Glomerular visceral epithelial cell (primary cell): ENCODE measurements around the gene RASSF7.

Source experiments
- DNase-seq: peaks from one replicate; pipeline ENCODE4 v3.0.0-alpha.2; 2016; ENCODE audit errors: extremely low spot score

RASSF7 gene

DNA sequence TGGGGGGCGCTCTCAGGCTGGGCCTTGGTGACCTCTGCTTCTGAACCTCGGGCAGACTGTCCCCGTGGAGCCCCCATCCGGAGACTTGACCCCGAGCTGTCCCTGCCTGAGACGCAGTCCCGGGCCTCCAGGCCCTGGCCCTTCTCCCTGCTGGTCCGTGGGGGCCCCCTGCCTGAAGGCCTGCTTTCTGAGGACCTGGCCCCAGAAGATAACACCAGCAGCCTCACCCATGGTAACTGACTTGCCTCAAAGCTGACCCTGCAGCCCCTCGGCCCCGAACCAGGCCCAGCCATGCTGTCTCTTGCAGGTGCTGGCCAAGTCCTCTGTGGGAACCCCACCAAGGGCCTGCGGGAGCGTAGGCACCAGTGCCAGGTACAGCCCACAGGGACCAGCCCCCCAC, 9.2 kb upstream of the RASSF7 start:
- DNase-seq: no peak

DNA sequence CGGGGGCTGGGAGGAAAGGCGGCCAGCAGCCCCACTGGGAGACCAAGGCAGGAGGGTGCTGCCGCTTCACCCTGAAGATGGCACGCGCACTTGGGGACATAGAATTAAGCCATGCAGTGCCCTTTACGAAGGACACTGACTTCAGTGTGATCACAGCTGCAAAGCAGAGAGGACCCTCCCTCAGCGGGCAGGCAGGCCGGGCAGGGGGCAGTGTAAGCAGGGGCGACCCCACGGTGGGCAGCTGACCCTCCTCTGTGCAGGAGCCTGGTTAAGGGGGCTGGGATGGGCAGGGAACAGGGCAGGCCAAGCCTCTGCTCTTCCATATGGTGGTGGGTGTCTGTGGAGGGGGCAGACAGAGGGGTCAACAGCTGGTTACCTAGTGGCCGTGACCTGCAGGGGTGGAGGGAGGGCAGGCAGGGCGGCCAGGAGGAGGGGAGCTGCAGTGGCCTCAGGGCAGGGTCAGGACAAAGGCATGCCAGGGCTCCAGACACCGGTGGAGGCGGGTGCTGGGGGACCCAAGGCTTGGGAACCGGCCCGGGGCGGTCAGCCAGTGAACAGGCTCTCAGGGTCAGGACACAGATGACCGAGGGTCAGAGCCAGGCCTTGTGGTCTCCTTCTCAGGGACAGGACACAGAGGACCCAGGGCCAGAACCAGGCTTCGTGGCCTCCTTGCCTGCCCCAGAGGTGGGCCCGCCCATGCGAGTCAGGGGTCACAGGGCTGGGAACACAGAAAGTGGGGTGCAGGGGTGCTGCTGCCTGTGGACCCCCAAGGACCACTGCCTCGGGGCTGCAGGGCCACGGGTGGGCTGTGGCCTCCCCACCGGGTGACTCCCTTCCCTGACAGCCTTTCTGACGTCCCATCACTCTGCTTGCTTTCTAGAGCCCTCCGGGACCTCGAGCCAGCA, 7.4 kb upstream of the RASSF7 start:
- DNase-seq: no peak

DNA sequence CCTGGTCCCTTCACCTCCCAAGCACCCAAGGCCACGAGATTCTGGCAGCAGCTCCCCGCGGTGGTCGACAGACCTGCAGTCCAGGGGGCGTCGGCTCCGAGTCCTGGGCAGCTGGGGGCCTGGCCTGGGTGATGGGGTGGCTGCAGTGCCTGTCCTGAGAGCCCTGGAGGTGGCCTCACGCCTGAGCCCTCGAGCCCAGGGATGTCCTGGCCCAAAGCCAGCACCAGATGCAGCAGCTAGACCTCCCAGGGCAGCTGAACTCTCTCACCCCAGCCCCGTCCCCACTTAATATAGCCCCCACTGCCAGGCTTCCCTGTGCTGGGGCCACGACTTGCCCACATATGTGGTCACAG, 6.8 kb upstream of the RASSF7 start:
- no peak for DNase-seq

DNA sequence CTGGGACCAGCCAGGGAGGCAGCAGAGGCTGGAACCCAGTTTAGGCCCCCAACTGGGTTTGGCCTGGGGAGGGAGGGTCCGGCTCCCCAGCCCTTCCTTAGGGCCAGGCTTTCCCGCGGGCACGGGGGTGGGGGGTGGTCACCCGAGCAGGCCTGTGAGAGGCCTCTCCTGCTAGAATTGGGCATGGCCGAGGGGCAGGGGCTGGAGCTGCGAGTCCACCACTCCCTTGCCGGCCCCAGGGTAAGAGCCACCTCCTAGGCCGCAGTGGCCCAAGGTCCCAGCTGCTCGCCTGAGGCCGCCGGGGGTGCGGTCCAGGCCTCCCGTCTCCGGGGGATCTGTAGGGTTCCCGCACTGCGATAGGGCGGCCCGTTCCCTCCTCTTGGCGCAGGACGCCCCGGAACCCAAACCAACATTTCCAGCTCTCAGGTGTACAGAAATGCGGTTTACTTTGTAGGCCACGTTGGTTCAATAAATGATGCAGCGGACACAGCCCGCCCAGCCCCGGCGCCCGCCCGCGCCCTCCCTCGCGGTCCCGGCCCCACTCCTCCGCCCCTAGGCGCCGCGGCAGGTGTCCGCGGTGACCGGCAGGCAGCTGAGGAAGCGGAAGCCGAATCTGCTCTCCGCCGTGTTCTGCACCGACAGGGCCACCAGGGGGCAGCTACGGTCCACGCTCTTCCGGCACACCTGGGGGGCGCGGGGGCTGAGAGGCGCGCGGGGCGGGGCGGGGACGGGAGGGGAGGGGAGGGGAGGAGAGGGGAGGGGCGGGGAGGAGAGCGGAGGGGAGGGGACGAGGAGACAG, 6.1 kb upstream of the RASSF7 start:
- DNase-seq: peak; percentile 82

DNA sequence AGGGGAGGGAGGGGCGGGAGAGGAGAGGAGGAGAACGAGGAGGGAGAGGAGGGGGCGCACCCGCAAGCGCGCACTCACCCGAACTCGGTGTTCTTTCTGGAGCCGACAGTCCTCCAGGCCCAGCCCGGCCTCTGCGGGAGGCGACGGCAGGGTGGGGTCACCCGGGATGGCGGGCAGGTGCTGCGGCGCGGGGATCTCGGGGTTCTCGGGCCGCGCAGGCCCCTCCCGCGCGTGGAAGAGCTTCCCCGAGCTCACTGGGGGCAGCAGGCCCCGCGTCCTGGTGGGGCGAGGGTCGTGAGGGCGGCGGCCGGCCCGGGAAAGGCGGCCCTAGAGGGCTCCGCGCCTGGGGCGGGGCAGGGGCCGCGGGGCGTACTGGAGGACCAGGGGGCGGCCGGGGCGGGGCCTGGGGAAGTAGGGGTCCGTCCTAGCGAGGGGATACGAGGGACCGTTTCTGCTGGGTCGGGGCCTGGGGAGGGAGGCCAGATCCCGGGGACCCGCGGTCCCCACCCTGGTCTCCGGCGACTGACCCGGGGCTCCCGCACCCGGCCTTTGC, 5.5 kb upstream of the RASSF7 start:
- DNase-seq: no peak

DNA sequence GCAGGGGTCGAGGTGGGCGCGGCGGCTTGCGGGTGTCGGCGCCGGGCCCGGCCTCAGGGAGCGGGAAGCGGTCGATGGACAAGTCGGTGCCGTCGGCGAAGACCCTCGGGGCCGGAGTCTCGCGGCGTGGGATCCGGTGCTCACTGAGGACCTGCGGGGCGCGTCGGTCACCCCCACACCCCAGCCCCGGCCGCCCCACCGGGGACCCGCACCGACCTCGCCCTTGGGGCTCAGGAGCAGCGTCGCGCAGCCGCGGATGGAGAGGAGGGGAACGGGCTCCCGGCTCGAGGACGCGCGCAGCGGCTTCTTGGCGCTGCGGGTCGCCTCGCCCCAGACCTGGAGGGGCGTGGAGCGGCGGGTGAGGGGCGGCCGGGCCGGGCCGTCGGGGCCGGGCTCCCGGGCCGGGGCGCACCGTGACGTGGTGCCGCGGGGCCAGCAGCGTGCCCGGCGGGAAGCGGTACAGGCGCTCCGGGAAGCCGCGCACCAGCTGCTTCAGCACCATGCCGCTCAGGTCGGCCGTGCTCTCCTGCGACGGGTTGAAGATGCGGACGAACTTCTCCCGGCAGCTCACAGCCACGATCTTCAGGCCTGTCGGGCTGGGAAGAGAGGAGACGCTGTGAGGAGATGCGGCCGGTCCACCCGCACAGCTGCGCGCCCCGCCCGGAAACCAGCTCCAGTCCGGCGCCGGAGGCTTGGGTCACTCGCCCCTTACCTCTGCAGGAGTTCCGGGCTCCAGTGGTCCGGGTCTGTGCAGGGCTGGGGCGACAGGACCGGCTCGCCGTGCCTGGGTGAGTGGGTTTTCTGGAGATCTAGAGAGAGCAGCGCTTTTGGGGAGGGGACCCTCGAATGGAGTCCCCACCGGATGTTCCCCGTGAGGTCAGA, 4.7 kb upstream of the RASSF7 start:
- DNase-seq: no peak

DNA sequence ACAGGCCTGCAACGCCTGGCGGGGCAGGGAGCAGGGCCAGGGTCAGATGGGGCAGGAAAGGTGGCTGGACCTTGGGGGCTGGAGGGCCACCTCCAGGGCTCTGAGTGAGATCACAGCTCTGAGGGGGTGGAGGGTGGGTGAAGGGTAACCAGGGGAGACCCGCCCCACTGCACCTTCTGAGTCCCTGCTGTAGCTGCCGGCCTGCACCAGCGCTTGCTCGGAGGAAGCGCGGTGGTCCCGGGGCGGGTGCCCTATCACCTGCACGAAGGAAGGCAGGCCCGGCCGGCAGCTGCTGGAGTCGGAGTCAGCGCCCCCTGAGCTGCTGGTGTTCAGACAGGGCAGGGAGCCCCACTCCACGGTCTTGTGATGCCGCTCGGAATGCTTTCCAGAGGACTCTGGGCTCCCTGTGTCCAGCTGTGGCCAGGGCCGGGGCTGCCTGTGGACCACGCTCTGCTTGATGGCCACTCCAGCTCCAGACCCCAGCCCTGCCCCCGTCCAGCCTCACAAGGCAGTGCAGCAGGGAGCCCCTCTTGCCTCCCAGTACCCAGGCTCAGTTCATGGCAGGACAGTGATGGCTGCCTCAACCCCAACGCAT, 4.0 kb upstream of the RASSF7 start:
- no peak for DNase-seq

DNA sequence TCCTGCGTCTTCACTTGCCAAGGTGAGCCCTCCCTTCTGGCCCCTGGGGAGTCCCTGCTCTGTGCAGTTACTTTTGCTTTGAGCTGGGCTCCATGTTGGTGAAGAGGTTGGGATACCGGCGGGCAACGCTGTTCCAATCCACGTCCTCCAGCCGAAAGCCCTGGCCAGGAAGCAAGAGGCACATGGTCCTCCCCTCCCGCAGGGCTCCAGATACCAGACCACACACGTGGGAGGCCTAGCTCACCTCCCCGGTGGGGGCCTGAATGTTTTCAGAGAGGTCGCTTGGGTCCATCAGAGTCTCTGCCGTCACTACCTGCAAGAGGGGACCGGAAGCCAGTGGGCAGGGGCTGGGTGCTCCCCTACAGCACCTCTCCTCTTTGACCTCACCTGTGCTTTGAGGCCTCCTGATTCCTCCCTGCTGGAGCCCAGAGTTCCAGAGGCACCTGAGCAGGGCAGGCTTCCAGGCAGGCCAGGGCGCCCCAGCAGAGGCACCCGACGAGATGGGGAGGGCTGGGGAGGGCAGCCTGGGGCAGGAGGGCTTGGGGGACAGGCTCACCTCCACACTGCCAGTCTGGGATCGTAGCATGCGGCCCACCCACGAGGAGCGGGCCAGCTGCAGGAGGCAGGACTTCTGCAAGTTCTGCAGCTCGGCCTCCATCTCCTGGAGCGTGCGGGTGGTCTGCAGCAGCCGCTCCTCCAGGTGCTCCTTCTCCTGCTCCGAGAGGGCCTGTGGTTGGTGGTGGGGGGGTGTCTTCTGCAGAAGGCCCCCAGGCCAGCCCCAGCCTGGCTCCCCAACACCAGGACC, 3.2 kb upstream of the RASSF7 start:
- DNase-seq: no peak

DNA sequence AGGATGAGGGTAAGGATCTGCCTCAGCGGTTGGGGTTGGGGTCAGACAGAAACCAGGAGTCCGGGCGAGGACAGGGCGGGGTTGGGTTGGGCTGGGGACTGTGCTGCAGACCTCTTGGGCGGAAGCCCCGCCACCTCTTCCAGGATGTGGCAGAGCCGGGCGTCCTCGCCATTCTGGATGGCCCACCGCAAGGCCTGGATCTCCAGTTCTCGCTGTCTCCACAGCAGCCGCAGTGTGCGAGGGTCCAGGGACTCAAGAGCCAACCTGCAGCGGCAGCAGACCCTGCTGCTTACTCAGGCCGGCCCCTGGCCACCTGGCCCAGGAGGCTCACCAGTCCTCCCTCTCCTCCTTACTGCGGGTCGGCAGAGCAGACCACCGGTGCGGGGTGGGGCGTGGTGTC, 2.3 kb upstream of the RASSF7 start:
- no peak for DNase-seq

DNA sequence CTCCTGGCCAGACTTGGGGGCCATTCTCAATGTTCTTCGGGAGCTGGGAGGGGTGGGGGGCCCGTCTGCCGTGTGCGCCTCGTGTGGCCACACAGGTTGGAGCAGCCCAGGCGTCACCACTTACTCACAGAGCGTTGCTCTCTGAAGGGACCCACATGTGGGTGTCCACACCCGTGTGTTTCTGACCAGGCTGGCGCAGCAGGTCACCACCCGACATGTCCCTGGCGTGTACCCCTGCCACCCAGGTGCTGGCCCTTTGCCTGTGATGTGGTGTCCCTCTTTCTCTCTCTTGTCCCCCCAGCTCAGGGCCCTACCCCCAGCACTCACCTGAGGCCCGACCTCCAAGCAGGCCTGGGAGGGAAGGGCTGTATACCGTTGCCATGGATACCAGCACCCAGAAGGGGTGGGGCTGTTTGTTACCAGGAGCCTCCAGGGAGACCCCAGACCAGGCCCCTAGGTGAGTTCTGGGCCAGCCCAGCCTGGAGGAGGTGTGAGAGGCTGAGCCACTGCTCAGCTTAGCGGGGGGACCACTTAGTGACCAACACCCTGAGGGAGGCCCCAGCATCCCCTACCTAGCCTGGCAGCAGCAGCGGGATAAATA, 1.6 kb upstream of the RASSF7 start:
- DNase-seq: no peak

DNA sequence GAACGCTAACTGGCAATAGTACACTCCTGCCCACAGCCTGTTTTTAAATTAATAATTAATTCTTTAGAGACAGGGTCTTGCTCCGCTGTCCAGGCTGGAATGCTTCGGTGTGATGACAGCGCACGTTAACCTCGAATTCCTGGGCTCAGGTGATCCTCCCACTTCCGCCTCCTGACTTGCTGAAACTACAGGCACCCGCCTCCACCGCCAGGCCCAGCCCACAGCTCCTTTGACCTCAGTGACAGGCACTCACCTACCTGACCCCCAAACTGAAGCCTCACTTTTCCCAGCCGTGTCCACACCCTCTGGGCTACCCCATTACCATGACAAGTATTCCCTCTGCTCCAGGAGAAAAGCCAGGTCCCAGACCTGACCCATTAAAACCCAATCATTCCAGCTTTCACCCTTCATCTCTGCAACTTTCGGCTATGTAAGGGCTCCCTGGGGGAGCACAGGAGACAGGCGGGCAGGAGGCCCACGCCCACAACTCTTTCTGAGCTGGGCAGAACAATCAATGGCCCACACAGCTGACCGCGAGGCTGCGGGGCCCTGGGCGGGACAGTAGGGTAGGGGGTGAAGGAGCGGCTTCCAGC, 962 bp upstream of the RASSF7 start:
- DNase-seq: no peak

DNA sequence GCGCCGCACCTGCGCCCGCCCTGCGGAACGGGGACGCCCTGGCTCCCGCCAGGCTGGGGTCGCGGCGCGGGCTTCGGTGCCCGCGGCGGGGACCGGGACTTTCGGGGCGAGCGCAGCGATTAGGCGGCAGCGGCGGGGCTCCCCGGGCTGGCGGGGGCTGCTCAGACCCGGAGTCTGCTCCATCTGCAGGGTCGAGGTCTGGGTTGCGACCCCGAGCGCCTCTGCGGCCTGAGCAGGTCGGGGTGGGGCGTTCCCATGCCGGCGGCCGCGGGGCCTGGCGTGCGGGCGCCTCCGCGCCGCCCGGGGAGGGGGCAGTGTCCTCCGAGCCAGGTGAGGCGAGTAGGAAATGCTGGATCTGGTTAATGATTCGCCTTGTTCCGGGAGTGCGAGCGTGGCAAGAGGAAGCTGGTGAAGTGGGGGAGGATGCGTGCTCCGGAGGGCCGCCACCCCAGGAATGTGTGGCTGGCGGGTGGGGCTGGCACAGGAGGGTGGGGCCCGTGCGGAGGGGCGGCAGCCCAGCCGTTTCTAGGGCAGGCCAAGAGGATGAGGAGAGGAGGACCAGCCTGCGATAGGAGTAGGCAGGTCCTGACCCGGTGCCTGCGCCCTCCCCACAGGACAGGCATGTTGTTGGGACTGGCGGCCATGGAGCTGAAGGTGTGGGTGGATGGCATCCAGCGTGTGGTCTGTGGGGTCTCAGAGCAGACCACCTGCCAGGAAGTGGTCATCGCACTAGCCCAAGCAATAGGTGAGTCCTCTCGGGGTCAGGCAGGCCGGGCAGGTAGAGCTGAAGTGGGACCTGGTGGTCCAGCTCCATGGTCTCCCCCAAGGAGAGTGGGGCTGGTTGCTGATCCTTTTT, 606 bp downstream of the RASSF7 start:
- peak; percentile 92 for DNase-seq

DNA sequence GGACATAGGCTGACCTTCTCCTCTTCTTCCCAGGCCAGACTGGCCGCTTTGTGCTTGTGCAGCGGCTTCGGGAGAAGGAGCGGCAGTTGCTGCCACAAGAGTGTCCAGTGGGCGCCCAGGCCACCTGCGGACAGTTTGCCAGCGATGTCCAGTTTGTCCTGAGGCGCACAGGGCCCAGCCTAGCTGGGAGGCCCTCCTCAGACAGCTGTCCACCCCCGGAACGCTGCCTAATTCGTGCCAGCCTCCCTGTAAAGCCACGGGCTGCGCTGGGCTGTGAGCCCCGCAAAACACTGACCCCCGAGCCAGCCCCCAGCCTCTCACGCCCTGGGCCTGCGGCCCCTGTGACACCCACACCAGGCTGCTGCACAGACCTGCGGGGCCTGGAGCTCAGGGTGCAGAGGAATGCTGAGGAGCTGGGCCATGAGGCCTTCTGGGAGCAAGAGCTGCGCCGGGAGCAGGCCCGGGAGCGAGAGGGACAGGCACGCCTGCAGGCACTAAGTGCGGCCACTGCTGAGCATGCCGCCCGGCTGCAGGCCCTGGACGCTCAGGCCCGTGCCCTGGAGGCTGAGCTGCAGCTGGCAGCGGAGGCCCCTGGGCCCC, 1.4 kb downstream of the RASSF7 start:
- no peak for DNase-seq

DNA sequence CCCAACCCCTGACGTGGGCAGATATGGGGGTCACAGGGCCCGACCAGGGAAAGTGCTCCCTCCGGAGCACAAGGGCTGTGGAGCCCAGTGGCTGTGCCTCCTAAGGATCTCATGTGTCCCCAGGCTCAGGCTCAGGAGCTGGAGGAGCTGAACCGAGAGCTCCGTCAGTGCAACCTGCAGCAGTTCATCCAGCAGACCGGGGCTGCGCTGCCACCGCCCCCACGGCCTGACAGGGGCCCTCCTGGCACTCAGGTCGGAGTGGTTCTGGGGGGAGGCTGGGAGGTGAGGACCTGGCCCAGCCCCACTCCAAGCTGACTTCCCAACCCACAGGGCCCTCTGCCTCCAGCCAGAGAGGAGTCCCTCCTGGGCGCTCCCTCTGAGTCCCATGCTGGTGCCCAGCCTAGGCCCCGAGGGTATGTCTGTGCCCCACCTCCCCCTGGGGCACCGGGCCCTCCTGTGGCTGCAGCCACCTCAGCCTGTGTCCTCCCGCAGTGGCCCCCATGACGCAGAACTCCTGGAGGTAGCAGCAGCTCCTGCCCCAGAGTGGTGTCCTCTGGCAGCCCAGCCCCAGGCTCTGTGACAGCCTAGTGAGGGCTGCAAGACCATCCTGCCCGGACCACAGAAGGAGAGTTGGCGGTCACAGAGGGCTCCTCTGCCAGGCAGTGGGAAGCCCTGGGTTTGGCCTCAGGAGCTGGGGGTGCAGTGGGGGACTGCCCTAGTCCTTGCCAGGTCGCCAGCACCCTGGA, 2.5 kb downstream of the RASSF7 start:
- DNase-seq: no peak

DNA sequence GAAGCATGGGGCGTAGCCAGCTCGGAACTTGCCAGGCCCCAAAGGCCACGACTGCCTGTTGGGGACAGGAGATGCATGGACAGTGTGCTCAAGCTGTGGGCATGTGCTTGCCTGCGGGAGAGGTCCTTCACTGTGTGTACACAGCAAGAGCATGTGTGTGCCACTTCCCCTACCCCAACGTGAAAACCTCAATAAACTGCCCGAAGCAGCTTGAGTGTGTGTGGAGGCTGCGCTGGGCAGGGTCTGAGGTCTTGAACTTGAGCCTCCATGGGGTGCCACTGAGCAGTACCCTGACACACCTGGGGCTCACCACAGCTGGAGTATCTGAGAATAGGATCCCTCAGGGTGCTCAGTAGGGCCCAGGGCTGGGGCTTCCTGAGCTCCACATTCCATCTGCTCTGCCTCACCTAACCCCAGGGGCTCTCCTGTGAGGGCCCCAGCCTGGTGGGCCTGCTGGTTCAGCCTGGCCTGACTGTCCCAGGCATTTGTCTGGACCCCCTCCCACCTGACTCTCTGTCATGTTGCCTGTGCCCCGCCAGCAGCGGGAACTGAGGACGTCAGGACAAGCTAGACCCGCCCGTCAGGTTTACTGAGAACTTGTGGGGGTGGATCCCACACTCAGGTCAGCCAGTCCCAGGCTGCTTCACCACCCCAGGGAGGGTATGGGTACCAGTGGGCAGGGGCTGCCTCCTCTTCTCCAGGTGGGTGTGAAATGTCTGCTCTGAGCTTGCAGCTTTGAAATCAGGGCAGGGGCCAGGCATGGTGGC, 3.2 kb downstream of the RASSF7 start:
- DNase-seq: no peak

DNA sequence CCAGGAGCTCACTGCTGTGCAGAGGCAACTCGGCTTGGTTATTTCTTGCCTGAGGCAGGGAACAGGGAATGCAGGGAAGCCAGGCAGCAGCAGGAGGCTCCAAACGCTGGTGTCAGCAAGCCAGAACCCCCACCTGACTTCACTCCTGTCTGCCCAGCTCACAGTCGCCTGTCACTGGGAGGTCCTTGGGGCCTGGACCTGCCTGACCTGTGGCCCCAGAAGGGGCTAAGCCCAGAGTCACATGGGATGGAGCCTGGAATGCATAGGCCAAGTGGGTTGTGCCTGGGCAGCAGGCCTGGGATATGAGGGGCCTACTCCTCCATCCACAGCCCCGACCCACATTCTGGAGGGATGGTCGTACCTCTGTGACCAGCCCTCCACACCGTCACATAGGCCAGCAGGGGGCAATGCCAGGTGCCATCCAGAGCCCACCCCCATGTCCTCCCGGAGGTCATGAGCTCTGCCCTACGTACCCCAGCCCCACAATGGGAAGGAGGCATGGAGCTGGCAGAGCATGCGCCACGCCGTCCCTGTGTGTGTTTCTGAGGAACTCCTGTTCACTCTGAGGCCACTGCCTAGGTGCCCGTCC, 5.2 kb downstream of the RASSF7 start:
- DNase-seq: no peak
